ENCODE results near the gene SRP72.

SRP72 gene

GRCh38 chr4:56537147-56537546 lies 69.7 kb downstream of the SRP72 start:
- no peak for TF ChIP-seq CTCF (conservative IDR thresholded peaks at IDR 0.05; ENCODE audit: low read depth, low read length)
- DNase-seq (ENCODE audit: low read depth) = no peak
- no peak overlapping the region for H3K4me3 ChIP-seq (ENCODE audit: low read depth, low read length)

- DNase-seq (ENCODE audit: low read depth) = no peak
- TF ChIP-seq CTCF (conservative IDR thresholded peaks at IDR 0.05; ENCODE audit: low read depth, low read length) = no peak
- H3K4me3 ChIP-seq (ENCODE audit: low read depth, low read length) = no peak overlapping the region
Observed at GRCh38 chr4:56540826-56541225, 73.4 kb downstream of the SRP72 start.

GRCh38 chr4:56544573-56545131 lies 77.2 kb downstream of the SRP72 start:
- peak overlapping the region; percentile 46 for H3K4me3 ChIP-seq (ENCODE audit: low read depth, low read length)
- peak; percentile 85 for DNase-seq (ENCODE audit: low read depth)
- TF ChIP-seq CTCF (conservative IDR thresholded peaks at IDR 0.05; ENCODE audit: low read depth, low read length) = peak; percentile 82

GRCh38 chr4:56550642-56551041 lies 83.2 kb downstream of the SRP72 start:
- no peak for DNase-seq (ENCODE audit: low read depth)
- no peak overlapping the region for H3K4me3 ChIP-seq (ENCODE audit: low read depth, low read length)
- TF ChIP-seq CTCF (conservative IDR thresholded peaks at IDR 0.05; ENCODE audit: low read depth, low read length) = no peak

GRCh38 chr4:56551516-56551915 lies 84.1 kb downstream of the SRP72 start:
- no peak for DNase-seq (ENCODE audit: low read depth)
- no peak overlapping the region for H3K4me3 ChIP-seq (ENCODE audit: low read depth, low read length)
- no peak for TF ChIP-seq CTCF (conservative IDR thresholded peaks at IDR 0.05; ENCODE audit: low read depth, low read length)

- TF ChIP-seq CTCF (conservative IDR thresholded peaks at IDR 0.05; ENCODE audit: low read depth, low read length) = no peak
- H3K4me3 ChIP-seq (ENCODE audit: low read depth, low read length) = no peak overlapping the region
- no peak for DNase-seq (ENCODE audit: low read depth)
Observed at GRCh38 chr4:56552273-56552672, 84.9 kb downstream of the SRP72 start.
